H9 (cell line): ENCODE measurements around the gene L3MBTL4. TPM values are rescaled to one million over a fixed set of nuclear protein-coding genes. Genes with fewer than 3 reads are reported as not detected.

ENCODE experiments used
- DNase-seq: peaks from one replicate; pipeline ENCODE4 v3.0.0-alpha.2; 2017
- H2AFZ ChIP-seq: one replicate; pipeline ENCODE4 v1.6.1; 2013; ENCODE audit warnings: mild to moderate bottlenecking, low read length, control low read depth, moderate library complexity
- H2AK5ac ChIP-seq: 2 replicates; pipeline ENCODE4 v1.6.1; 2013; ENCODE audit warnings: low read length, control low read depth, mixed read lengths; ENCODE audit not compliant: insufficient read length
- H2BK120ac ChIP-seq: one replicate; pipeline ENCODE4 v1.6.1; 2013; ENCODE audit warnings: low read depth, mild to moderate bottlenecking, low read length, control low read depth, inconsistent platforms; ENCODE audit not compliant: poor library complexity, severe bottlenecking
- H2BK12ac ChIP-seq: 2 replicates; pipeline ENCODE4 v1.6.1; 2013; ENCODE audit warnings: low read length, control low read depth, mixed read lengths, low read depth; ENCODE audit not compliant: insufficient read length
- H2BK15ac ChIP-seq: 2 replicates; pipeline ENCODE4 v1.6.1; 2013; ENCODE audit warnings: low read depth, low read length, control low read depth
- H2BK20ac ChIP-seq: one replicate; pipeline ENCODE4 v1.6.1; 2013; ENCODE audit warnings: low read depth, mild to moderate bottlenecking, low read length, control low read depth, inconsistent platforms; ENCODE audit not compliant: poor library complexity, severe bottlenecking
- H2BK5ac ChIP-seq: 2 replicates; pipeline ENCODE4 v1.6.1; 2013; ENCODE audit warnings: low read length, control low read depth, mixed read lengths; ENCODE audit not compliant: insufficient read length
- H3K14ac ChIP-seq: 2 replicates; pipeline ENCODE4 v1.6.1; 2013; ENCODE audit warnings: low read length, control low read depth; ENCODE audit not compliant: insufficient read depth
- H3K18ac ChIP-seq: 2 replicates; pipeline ENCODE4 v1.6.1; 2013; ENCODE audit warnings: low read depth, mild to moderate bottlenecking, mixed read lengths, low read length, control low read depth; ENCODE audit not compliant: insufficient read length
- H3K23ac ChIP-seq: 2 replicates; pipeline ENCODE4 v1.6.1; 2013; ENCODE audit warnings: low read length, control low read depth, mixed read lengths, low read depth; ENCODE audit not compliant: insufficient read length
- H3K23me2 ChIP-seq: 2 replicates; pipeline ENCODE4 v1.6.1; 2013; ENCODE audit warnings: low read depth, mild to moderate bottlenecking, mixed read lengths, low read length, control low read depth; ENCODE audit not compliant: insufficient read length, poor library complexity, severe bottlenecking
- H3K27ac ChIP-seq: 2 replicates; pipeline ENCODE4 v1.5.1; 2013; ENCODE audit warnings: low read length, control low read depth, mixed read lengths, low read depth; ENCODE audit not compliant: insufficient read length
- H3K27me3 ChIP-seq: 2 replicates; pipeline ENCODE4 v1.6.1; 2013; ENCODE audit warnings: low read length, control low read depth, inconsistent platforms; ENCODE audit not compliant: insufficient read depth
- H3K4ac ChIP-seq: 2 replicates; pipeline ENCODE4 v1.6.1; 2013; ENCODE audit warnings: low read depth, mild to moderate bottlenecking, control low read depth, inconsistent platforms, low read length, moderate library complexity
- H3K4me1 ChIP-seq: 2 replicates; pipeline ENCODE4 v1.6.1; 2013; ENCODE audit warnings: low read length, control low read depth, inconsistent platforms; ENCODE audit not compliant: insufficient read depth
- H3K4me2 ChIP-seq: 2 replicates; pipeline ENCODE4 v1.6.1; 2013; ENCODE audit warnings: low read length, control low read depth, mixed read lengths; ENCODE audit not compliant: insufficient read length, insufficient read depth
- H3K56ac ChIP-seq: 2 replicates; pipeline ENCODE4 v1.6.1; 2013; ENCODE audit warnings: low read depth, mild to moderate bottlenecking, mixed read lengths, low read length, control low read depth; ENCODE audit not compliant: insufficient read length
- H3K79me1 ChIP-seq: 2 replicates; pipeline ENCODE4 v1.6.1; 2013; ENCODE audit warnings: low read depth, mild to moderate bottlenecking, moderate library complexity, low read length, control low read depth, inconsistent platforms; ENCODE audit not compliant: insufficient read depth, poor library complexity, severe bottlenecking
- H3K79me2 ChIP-seq: 2 replicates; pipeline ENCODE4 v1.6.1; 2013; ENCODE audit warnings: low read length, control low read depth, inconsistent platforms; ENCODE audit not compliant: insufficient read depth
- H3K9ac ChIP-seq: 2 replicates; pipeline ENCODE4 v1.6.1; 2013; ENCODE audit warnings: low read length, control low read depth, mixed read lengths; ENCODE audit not compliant: insufficient read length; ENCODE audit errors: extremely low read depth
- H3K9me3 ChIP-seq: one replicate; pipeline ENCODE4 v1.6.1; 2013; ENCODE audit warnings: low read depth, low read length, inconsistent platforms; ENCODE audit not compliant: control insufficient read depth
- H3T11ph ChIP-seq: one replicate; pipeline ENCODE4 v1.6.1; 2013; ENCODE audit warnings: mild to moderate bottlenecking, low read length, control low read depth, inconsistent platforms
- H4K20me1 ChIP-seq: one replicate; pipeline ENCODE4 v1.6.1; 2013; ENCODE audit not compliant: control insufficient read depth, insufficient read length, insufficient read depth
- H4K5ac ChIP-seq: 2 replicates; pipeline ENCODE4 v1.6.1; 2013; ENCODE audit warnings: low read depth, mild to moderate bottlenecking, mixed read lengths, low read length, control low read depth; ENCODE audit not compliant: insufficient read length
- H4K8ac ChIP-seq: replicated peaks from 2 replicates; pipeline ENCODE4 v1.6.1; 2013; ENCODE audit warnings: low read length, control low read depth, mixed read lengths, low read depth; ENCODE audit not compliant: insufficient read length
- H4K91ac ChIP-seq: 2 replicates; pipeline ENCODE4 v1.6.1; 2013; ENCODE audit warnings: low read depth, mild to moderate bottlenecking, moderate library complexity, mixed read lengths, low read length, control low read depth; ENCODE audit not compliant: insufficient read length
- H3K27ac Mint-ChIP-seq, 3 experiments: 2 replicates in 2 of 3; 3 replicates in 1 of 3; pipeline ENCODE4 v1.8.0; 2020 to 2021; ENCODE audit warnings: mixed read lengths in 3 of 3, mild to moderate bottlenecking in 1 of 3, moderate library complexity in 1 of 3
- H3K27me3 Mint-ChIP-seq: 2 replicates; pipeline ENCODE4 v1.8.0; 2021; ENCODE audit warnings: low read depth, mild to moderate bottlenecking, moderate library complexity, mixed read lengths
- H3K36me3 Mint-ChIP-seq, 3 experiments: 2 replicates in 2 of 3; 3 replicates in 1 of 3; pipeline ENCODE4 v1.8.0; 2020 to 2021; ENCODE audit warnings: low read depth in 3 of 3, mixed read lengths in 3 of 3; ENCODE audit not compliant: insufficient read depth in 1 of 3
- H3K4me1 Mint-ChIP-seq, 2 experiments: 2 replicates each; pipeline ENCODE4 v1.8.0; 2020; ENCODE audit warnings: mixed read lengths in 2 of 2
- H3K4me3 Mint-ChIP-seq, 2 experiments: 2 replicates in 1 of 2; 3 replicates in 1 of 2; pipeline ENCODE4 v1.8.0; 2020 to 2021; ENCODE audit warnings: mild to moderate bottlenecking in 2 of 2, mixed read lengths in 2 of 2, moderate library complexity in 1 of 2
- H3K9me3 Mint-ChIP-seq, 2 experiments: 2 replicates in 1 of 2; 3 replicates in 1 of 2; pipeline ENCODE4 v1.8.0; 2020; ENCODE audit warnings: mild to moderate bottlenecking in 2 of 2, mixed read lengths in 2 of 2, moderate library complexity in 1 of 2
- CTCF ChIP-seq: fragments of 200-600 bp; sonication (generic); conservative IDR thresholded peaks from 3 replicates; pipeline ENCODE4 v1.8.0; 2021; ENCODE audit warnings: antibody characterized with exemption, mild to moderate bottlenecking
- WGBS: extraction: QIAGEN DNeasy Blood & Tissue Kit; methylation state at CpG from one replicate; pipeline ENCODE4 v1.1.7; 2013; ENCODE audit warnings: missing lambda C conversion rate, low lambda C conversion rate, mixed read lengths; ENCODE audit not compliant: insufficient read length; ENCODE audit errors: extremely low coverage; 5-methylcytosine and 5-hydroxymethylcytosine counted together
- total RNA-seq: library from RNA; stranded (reverse); gene quantifications from 2 replicates; pipeline ENCODE4 v1.2.1, GENCODE V29; 2021

The L3MBTL4 gene
- total RNA-seq, 1 experiment from 2014 or later, result 1.9 TPM

- no peak overlapping the region for H2BK12ac ChIP-seq
- H3K18ac ChIP-seq, result no peak overlapping the region
- H3K79me1 ChIP-seq, result no peaks in the 10 kb centered on the region
- H3T11ph ChIP-seq, result no peak overlapping the region
- H3K27me3 ChIP-seq, result no peaks in the 10 kb centered on the region
- DNase-seq, result no peak
- H3K4me2 ChIP-seq, result no peak overlapping the region
- H3K9me3 Mint-ChIP-seq, result no peaks in the 10 kb centered on the region
- no peaks in the 10 kb centered on the region for H3K27me3 Mint-ChIP-seq
- no peak overlapping the region for H3K23ac ChIP-seq
- H3K4me3 Mint-ChIP-seq, result no peak overlapping the region
- no peak overlapping the region for H2BK20ac ChIP-seq
- H4K8ac ChIP-seq, result no peak overlapping the region
- H3K23me2 ChIP-seq, result no peaks in the 10 kb centered on the region
- no peak overlapping the region for H2AK5ac ChIP-seq
- H4K91ac ChIP-seq, result no peak overlapping the region
- no peak overlapping the region for H2BK5ac ChIP-seq
- H3K4me1 Mint-ChIP-seq, result peaks cover 0 to 6% of the 10 kb centered on the region in 2 experiments; a peak in 2 of 4 replicates
- H3K14ac ChIP-seq, result no peak overlapping the region
- H3K27ac ChIP-seq, result no peak overlapping the region
- no peak overlapping the region for H2BK120ac ChIP-seq
- WGBS, result no CpG with 5 or more reads among the region's 1 CpG
- no peaks in the 10 kb centered on the region for H3K36me3 Mint-ChIP-seq
- H4K20me1 ChIP-seq, result no peaks in the 10 kb centered on the region
- no peaks in the 10 kb centered on the region for H3K9me3 ChIP-seq
- H3K79me2 ChIP-seq, result no peaks in the 10 kb centered on the region
- H3K4me1 ChIP-seq, result no peaks in the 10 kb centered on the region; the same call in 1 of the 2 replicates
- TF ChIP-seq CTCF, result no peak
- H2AFZ ChIP-seq, result no peak overlapping the region
- H2BK15ac ChIP-seq, result no peak overlapping the region
- no peak overlapping the region for H3K27ac Mint-ChIP-seq
- no peak overlapping the region for H3K9ac ChIP-seq
- no peak overlapping the region for H4K5ac ChIP-seq
- H3K4ac ChIP-seq, result no peak overlapping the region
- H3K56ac ChIP-seq, result no peak overlapping the region
These were observed 203.6 kb downstream of the L3MBTL4 start for GRCh38 chr18:6211174-6211504.
